H9 (cell line): ENCODE results near the gene ESPL1. TPM values are rescaled to one million over a fixed set of nuclear protein-coding genes. Genes with fewer than 3 reads are reported as not detected.

Source experiments
- DNase-seq: peaks from one replicate; pipeline ENCODE4 v3.0.0-alpha.2; 2017
- H2AFZ ChIP-seq: one replicate; pipeline ENCODE4 v1.6.1; 2013; ENCODE audit warnings: mild to moderate bottlenecking, low read length, control low read depth, moderate library complexity
- H2AK5ac ChIP-seq: 2 replicates; pipeline ENCODE4 v1.6.1; 2013; ENCODE audit warnings: low read length, control low read depth, mixed read lengths; ENCODE audit not compliant: insufficient read length
- H2BK120ac ChIP-seq: one replicate; pipeline ENCODE4 v1.6.1; 2013; ENCODE audit warnings: low read depth, mild to moderate bottlenecking, low read length, control low read depth, inconsistent platforms; ENCODE audit not compliant: poor library complexity, severe bottlenecking
- H2BK12ac ChIP-seq: 2 replicates; pipeline ENCODE4 v1.6.1; 2013; ENCODE audit warnings: low read length, control low read depth, mixed read lengths, low read depth; ENCODE audit not compliant: insufficient read length
- H2BK15ac ChIP-seq: 2 replicates; pipeline ENCODE4 v1.6.1; 2013; ENCODE audit warnings: low read depth, low read length, control low read depth
- H2BK20ac ChIP-seq: one replicate; pipeline ENCODE4 v1.6.1; 2013; ENCODE audit warnings: low read depth, mild to moderate bottlenecking, low read length, control low read depth, inconsistent platforms; ENCODE audit not compliant: poor library complexity, severe bottlenecking
- H2BK5ac ChIP-seq: 2 replicates; pipeline ENCODE4 v1.6.1; 2013; ENCODE audit warnings: low read length, control low read depth, mixed read lengths; ENCODE audit not compliant: insufficient read length
- H3K14ac ChIP-seq: 2 replicates; pipeline ENCODE4 v1.6.1; 2013; ENCODE audit warnings: low read length, control low read depth; ENCODE audit not compliant: insufficient read depth
- H3K18ac ChIP-seq: 2 replicates; pipeline ENCODE4 v1.6.1; 2013; ENCODE audit warnings: low read depth, mild to moderate bottlenecking, mixed read lengths, low read length, control low read depth; ENCODE audit not compliant: insufficient read length
- H3K23ac ChIP-seq: 2 replicates; pipeline ENCODE4 v1.6.1; 2013; ENCODE audit warnings: low read length, control low read depth, mixed read lengths, low read depth; ENCODE audit not compliant: insufficient read length
- H3K23me2 ChIP-seq: 2 replicates; pipeline ENCODE4 v1.6.1; 2013; ENCODE audit warnings: low read depth, mild to moderate bottlenecking, mixed read lengths, low read length, control low read depth; ENCODE audit not compliant: insufficient read length, poor library complexity, severe bottlenecking
- H3K27ac ChIP-seq: 2 replicates; pipeline ENCODE4 v1.5.1; 2013; ENCODE audit warnings: low read length, control low read depth, mixed read lengths, low read depth; ENCODE audit not compliant: insufficient read length
- H3K27me3 ChIP-seq: 2 replicates; pipeline ENCODE4 v1.6.1; 2013; ENCODE audit warnings: low read length, control low read depth, inconsistent platforms; ENCODE audit not compliant: insufficient read depth
- H3K4ac ChIP-seq: 2 replicates; pipeline ENCODE4 v1.6.1; 2013; ENCODE audit warnings: low read depth, mild to moderate bottlenecking, control low read depth, inconsistent platforms, low read length, moderate library complexity
- H3K4me1 ChIP-seq: 2 replicates; pipeline ENCODE4 v1.6.1; 2013; ENCODE audit warnings: low read length, control low read depth, inconsistent platforms; ENCODE audit not compliant: insufficient read depth
- H3K4me2 ChIP-seq: 2 replicates; pipeline ENCODE4 v1.6.1; 2013; ENCODE audit warnings: low read length, control low read depth, mixed read lengths; ENCODE audit not compliant: insufficient read length, insufficient read depth
- H3K56ac ChIP-seq: 2 replicates; pipeline ENCODE4 v1.6.1; 2013; ENCODE audit warnings: low read depth, mild to moderate bottlenecking, mixed read lengths, low read length, control low read depth; ENCODE audit not compliant: insufficient read length
- H3K79me1 ChIP-seq: 2 replicates; pipeline ENCODE4 v1.6.1; 2013; ENCODE audit warnings: low read depth, mild to moderate bottlenecking, moderate library complexity, low read length, control low read depth, inconsistent platforms; ENCODE audit not compliant: insufficient read depth, poor library complexity, severe bottlenecking
- H3K79me2 ChIP-seq: 2 replicates; pipeline ENCODE4 v1.6.1; 2013; ENCODE audit warnings: low read length, control low read depth, inconsistent platforms; ENCODE audit not compliant: insufficient read depth
- H3K9ac ChIP-seq: 2 replicates; pipeline ENCODE4 v1.6.1; 2013; ENCODE audit warnings: low read length, control low read depth, mixed read lengths; ENCODE audit not compliant: insufficient read length; ENCODE audit errors: extremely low read depth
- H3K9me3 ChIP-seq: one replicate; pipeline ENCODE4 v1.6.1; 2013; ENCODE audit warnings: low read depth, low read length, inconsistent platforms; ENCODE audit not compliant: control insufficient read depth
- H3T11ph ChIP-seq: one replicate; pipeline ENCODE4 v1.6.1; 2013; ENCODE audit warnings: mild to moderate bottlenecking, low read length, control low read depth, inconsistent platforms
- H4K20me1 ChIP-seq: one replicate; pipeline ENCODE4 v1.6.1; 2013; ENCODE audit not compliant: control insufficient read depth, insufficient read length, insufficient read depth
- H4K5ac ChIP-seq: 2 replicates; pipeline ENCODE4 v1.6.1; 2013; ENCODE audit warnings: low read depth, mild to moderate bottlenecking, mixed read lengths, low read length, control low read depth; ENCODE audit not compliant: insufficient read length
- H4K8ac ChIP-seq: replicated peaks from 2 replicates; pipeline ENCODE4 v1.6.1; 2013; ENCODE audit warnings: low read length, control low read depth, mixed read lengths, low read depth; ENCODE audit not compliant: insufficient read length
- H4K91ac ChIP-seq: 2 replicates; pipeline ENCODE4 v1.6.1; 2013; ENCODE audit warnings: low read depth, mild to moderate bottlenecking, moderate library complexity, mixed read lengths, low read length, control low read depth; ENCODE audit not compliant: insufficient read length
- H3K27ac Mint-ChIP-seq, 3 experiments: 2 replicates in 2 of 3; 3 replicates in 1 of 3; pipeline ENCODE4 v1.8.0; 2020 to 2021; ENCODE audit warnings: mixed read lengths in 3 of 3, mild to moderate bottlenecking in 1 of 3, moderate library complexity in 1 of 3
- H3K27me3 Mint-ChIP-seq: 2 replicates; pipeline ENCODE4 v1.8.0; 2021; ENCODE audit warnings: low read depth, mild to moderate bottlenecking, moderate library complexity, mixed read lengths
- H3K36me3 Mint-ChIP-seq, 3 experiments: 2 replicates in 2 of 3; 3 replicates in 1 of 3; pipeline ENCODE4 v1.8.0; 2020 to 2021; ENCODE audit warnings: low read depth in 3 of 3, mixed read lengths in 3 of 3; ENCODE audit not compliant: insufficient read depth in 1 of 3
- H3K4me1 Mint-ChIP-seq, 2 experiments: 2 replicates each; pipeline ENCODE4 v1.8.0; 2020; ENCODE audit warnings: mixed read lengths in 2 of 2
- H3K4me3 Mint-ChIP-seq, 2 experiments: 2 replicates in 1 of 2; 3 replicates in 1 of 2; pipeline ENCODE4 v1.8.0; 2020 to 2021; ENCODE audit warnings: mild to moderate bottlenecking in 2 of 2, mixed read lengths in 2 of 2, moderate library complexity in 1 of 2
- H3K9me3 Mint-ChIP-seq, 2 experiments: 2 replicates in 1 of 2; 3 replicates in 1 of 2; pipeline ENCODE4 v1.8.0; 2020; ENCODE audit warnings: mild to moderate bottlenecking in 2 of 2, mixed read lengths in 2 of 2, moderate library complexity in 1 of 2
- CTCF ChIP-seq: fragments of 200-600 bp; sonication (generic); conservative IDR thresholded peaks from 3 replicates; pipeline ENCODE4 v1.8.0; 2021; ENCODE audit warnings: antibody characterized with exemption, mild to moderate bottlenecking
- WGBS: extraction: QIAGEN DNeasy Blood & Tissue Kit; methylation state at CpG from one replicate; pipeline ENCODE4 v1.1.7; 2013; ENCODE audit warnings: missing lambda C conversion rate, low lambda C conversion rate, mixed read lengths; ENCODE audit not compliant: insufficient read length; ENCODE audit errors: extremely low coverage; 5-methylcytosine and 5-hydroxymethylcytosine counted together
- total RNA-seq: library from RNA; stranded (reverse); gene quantifications from 2 replicates; pipeline ENCODE4 v1.2.1, GENCODE V29; 2021

The ESPL1 gene
- total RNA-seq, 1 experiment from 2014 or later: 43.2 TPM

DNA sequence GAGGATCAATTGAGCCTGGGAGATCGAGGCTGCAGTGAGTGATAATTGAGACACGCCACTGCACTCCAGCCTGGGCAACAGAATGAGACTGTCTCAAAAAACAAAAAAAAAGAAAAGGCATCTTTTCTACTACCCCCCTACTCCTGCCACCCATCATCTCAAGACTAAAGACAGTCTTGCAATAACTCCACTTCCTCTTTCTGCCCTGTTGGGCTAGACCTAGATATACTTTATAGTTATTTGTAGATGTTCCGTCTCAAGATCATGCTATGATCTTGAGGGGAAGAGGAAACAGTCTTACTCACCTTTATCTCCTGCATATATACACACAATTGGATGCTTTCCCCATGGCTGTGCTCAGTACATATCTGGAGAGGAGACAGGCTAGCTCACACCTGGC lies 12.1 kb upstream of the ESPL1 start:
- no CpG with 5 or more reads among the region's 3 CpGs for WGBS
- H2BK120ac ChIP-seq: no peak overlapping the region
- H3K79me2 ChIP-seq: peaks cover 3% of the 10 kb centered on the region; the same call in 1 of the 2 replicates
- peaks cover 14% of the 10 kb centered on the region for H3K23me2 ChIP-seq
- H3T11ph ChIP-seq: no peak overlapping the region
- no peak overlapping the region for H2BK5ac ChIP-seq
- H3K27ac ChIP-seq: no peak overlapping the region
- H4K91ac ChIP-seq: no peak overlapping the region
- no peaks in the 10 kb centered on the region for H3K27me3 ChIP-seq
- H4K5ac ChIP-seq: no peak overlapping the region
- no peaks in the 10 kb centered on the region for H3K27me3 Mint-ChIP-seq
- H3K23ac ChIP-seq: no peak overlapping the region
- H3K9me3 Mint-ChIP-seq: no peaks in the 10 kb centered on the region
- H4K8ac ChIP-seq: no peak overlapping the region
- H3K79me1 ChIP-seq: peaks cover 4% of the 10 kb centered on the region
- H2AK5ac ChIP-seq: no peak overlapping the region
- TF ChIP-seq CTCF: no peak
- H3K36me3 Mint-ChIP-seq: peaks cover 3 to 6% (median 5%) of the 10 kb centered on the region in 3 experiments; a peak in 4 of 7 replicates
- H3K4ac ChIP-seq: no peak overlapping the region
- H2AFZ ChIP-seq: no peak overlapping the region
- H3K27ac Mint-ChIP-seq: no peak overlapping the region
- no peak overlapping the region for H3K4me2 ChIP-seq
- H2BK15ac ChIP-seq: no peak overlapping the region
- peaks cover 13 to 16% of the 10 kb centered on the region in 2 experiments for H3K4me1 Mint-ChIP-seq
- H3K56ac ChIP-seq: no peak overlapping the region
- no peak overlapping the region for H3K14ac ChIP-seq
- H3K4me1 ChIP-seq: peaks cover 2% of the 10 kb centered on the region; the same call in 1 of the 2 replicates
- no peak overlapping the region for H3K9ac ChIP-seq
- no peak overlapping the region for H3K4me3 Mint-ChIP-seq
- H3K18ac ChIP-seq: no peak overlapping the region
- H2BK20ac ChIP-seq: no peak overlapping the region
- no peak for DNase-seq
- no peaks in the 10 kb centered on the region for H3K9me3 ChIP-seq
- no peak overlapping the region for H2BK12ac ChIP-seq
- H4K20me1 ChIP-seq: no peaks in the 10 kb centered on the region
